ENCODE results near the gene NES. TPM values are rescaled to one million over a fixed set of nuclear protein-coding genes. Genes with fewer than 3 reads are reported as not detected.

NES gene
- total and polyA plus RNA-seq, 2 donors: 3.3 to 3.7 TPM

- no peak overlapping the region for H3K27ac ChIP-seq (ENCODE audit: low read depth in 1 of 2, low read length in 1 of 2)
- peaks cover 59 to 99% of the 10 kb centered on the region in 2 donors for H3K27me3 ChIP-seq (ENCODE audit: control insufficient read depth in 2 of 2, insufficient read depth in 1 of 2, low read length in 1 of 2)
- H3K4me1 ChIP-seq (ENCODE audit: control insufficient read depth in 2 of 2, insufficient read depth in 2 of 2, low read length in 2 of 2): peaks cover 0 to 2% of the 10 kb centered on the region in 2 donors
- peaks cover 0 to under 1% of the 10 kb centered on the region in 2 donors for H3K9me3 ChIP-seq (ENCODE audit: control insufficient read depth in 2 of 2, insufficient read depth in 1 of 2, low read length in 1 of 2)
- no peaks in the 10 kb centered on the region for H3K36me3 ChIP-seq (ENCODE audit: control insufficient read depth in 2 of 2, insufficient read depth in 2 of 2, low read length in 1 of 2)
- H3K4me3 ChIP-seq (ENCODE audit: low read length in 2 of 2): no peak overlapping the region
- no peak for DNase-seq (ENCODE audit: low read depth in 6 of 9, low spot score in 9 of 9)
- WGBS: 82% methylated on average over 10 of the region's 10 CpGs
These were observed 29.9 kb downstream of the NES start for GRCh38 chr1:156647351-156647750.

- peaks cover 0 to 4% of the 10 kb centered on the region in 2 donors for H3K9me3 ChIP-seq (ENCODE audit: control insufficient read depth in 2 of 2, insufficient read depth in 1 of 2, low read length in 1 of 2)
- DNase-seq (ENCODE audit: low read depth in 6 of 9, low spot score in 9 of 9): no peak
- WGBS: 19% methylated on average over 51 of the region's 51 CpGs
- no peak overlapping the region for H3K27ac ChIP-seq (ENCODE audit: low read depth in 1 of 2, low read length in 1 of 2)
- H3K27me3 ChIP-seq (ENCODE audit: control insufficient read depth in 2 of 2, insufficient read depth in 1 of 2, low read length in 1 of 2): peaks cover 65 to 99% of the 10 kb centered on the region in 2 donors
- H3K36me3 ChIP-seq (ENCODE audit: control insufficient read depth in 2 of 2, insufficient read depth in 2 of 2, low read length in 1 of 2): no peaks in the 10 kb centered on the region
- H3K4me3 ChIP-seq (ENCODE audit: low read length in 2 of 2): no peak overlapping the region
- peaks cover 0 to 2% of the 10 kb centered on the region in 2 donors for H3K4me1 ChIP-seq (ENCODE audit: control insufficient read depth in 2 of 2, insufficient read depth in 2 of 2, low read length in 2 of 2)
These were observed 30.4 kb downstream of the NES start for GRCh38 chr1:156646738-156647211.

GRCh38 chr1:156645666-156646065, 31.5 kb downstream of the NES start:
- H3K4me3 ChIP-seq (ENCODE audit: low read length in 2 of 2): no peak overlapping the region
- H3K36me3 ChIP-seq (ENCODE audit: control insufficient read depth in 2 of 2, insufficient read depth in 2 of 2, low read length in 1 of 2): no peaks in the 10 kb centered on the region
- peaks cover 0 to 2% of the 10 kb centered on the region in 2 donors for H3K4me1 ChIP-seq (ENCODE audit: control insufficient read depth in 2 of 2, insufficient read depth in 2 of 2, low read length in 2 of 2)
- no peak overlapping the region for H3K27ac ChIP-seq (ENCODE audit: low read depth in 1 of 2, low read length in 1 of 2)
- WGBS: 98% methylated on average over 1 of the region's 1 CpG
- peaks cover 76 to 100% of the 10 kb centered on the region in 2 donors for H3K27me3 ChIP-seq (ENCODE audit: control insufficient read depth in 2 of 2, insufficient read depth in 1 of 2, low read length in 1 of 2)
- H3K9me3 ChIP-seq (ENCODE audit: control insufficient read depth in 2 of 2, insufficient read depth in 1 of 2, low read length in 1 of 2): peaks cover 0 to 4% of the 10 kb centered on the region in 2 donors
- no peak for DNase-seq (ENCODE audit: low read depth in 6 of 9, low spot score in 9 of 9)

GRCh38 chr1:156645056-156645455, 32.2 kb downstream of the NES start:
- Histone ChIP-seq H3K36me3 (ENCODE audit: control insufficient read depth in 2 of 2, insufficient read depth in 2 of 2, low read length in 1 of 2) (no peaks in the 10 kb centered on the region), H3K9me3 (ENCODE audit: control insufficient read depth in 2 of 2, insufficient read depth in 1 of 2, low read length in 1 of 2) (peaks cover 0 to 4% of the 10 kb centered on the region in 2 donors), H3K27me3 (ENCODE audit: control insufficient read depth in 2 of 2, insufficient read depth in 1 of 2, low read length in 1 of 2) (peaks cover 80 to 100% of the 10 kb centered on the region in 2 donors), H3K4me1 (ENCODE audit: control insufficient read depth in 2 of 2, insufficient read depth in 2 of 2, low read length in 2 of 2) (peaks cover 0 to 2% of the 10 kb centered on the region in 2 donors), H3K4me3 (ENCODE audit: low read length in 2 of 2) (no peak overlapping the region), H3K27ac (ENCODE audit: low read depth in 1 of 2, low read length in 1 of 2) (no peak overlapping the region)
- DNase-seq (ENCODE audit: low read depth in 6 of 9, low spot score in 9 of 9): no peak
- 82% methylated on average over 3 of the region's 3 CpGs for WGBS

- Histone ChIP-seq H3K4me1 (ENCODE audit: control insufficient read depth in 2 of 2, insufficient read depth in 2 of 2, low read length in 2 of 2) (peaks cover 0 to 2% of the 10 kb centered on the region in 2 donors), H3K27ac (ENCODE audit: low read depth in 1 of 2, low read length in 1 of 2) (no peak overlapping the region), H3K4me3 (ENCODE audit: low read length in 2 of 2) (no peak overlapping the region), H3K9me3 (ENCODE audit: control insufficient read depth in 2 of 2, insufficient read depth in 1 of 2, low read length in 1 of 2) (peaks cover 0 to 4% of the 10 kb centered on the region in 2 donors), H3K27me3 (ENCODE audit: control insufficient read depth in 2 of 2, insufficient read depth in 1 of 2, low read length in 1 of 2) (peaks cover 79 to 100% of the 10 kb centered on the region in 2 donors), H3K36me3 (ENCODE audit: control insufficient read depth in 2 of 2, insufficient read depth in 2 of 2, low read length in 1 of 2) (no peaks in the 10 kb centered on the region)
- 60% methylated on average over 1 of the region's 1 CpG for WGBS
- no peak for DNase-seq (ENCODE audit: low read depth in 6 of 9, low spot score in 9 of 9)
These were observed 32.6 kb downstream of the NES start for GRCh38 chr1:156644640-156645039.

GRCh38 chr1:156644146-156644545, 33.1 kb downstream of the NES start:
- WGBS: 84% methylated on average over 3 of the region's 3 CpGs
- no peak for DNase-seq (ENCODE audit: low read depth in 6 of 9, low spot score in 9 of 9)
- Histone ChIP-seq H3K27ac (ENCODE audit: low read depth in 1 of 2, low read length in 1 of 2) (no peak overlapping the region), H3K4me3 (ENCODE audit: low read length in 2 of 2) (no peak overlapping the region), H3K36me3 (ENCODE audit: control insufficient read depth in 2 of 2, insufficient read depth in 2 of 2, low read length in 1 of 2) (no peaks in the 10 kb centered on the region), H3K9me3 (ENCODE audit: control insufficient read depth in 2 of 2, insufficient read depth in 1 of 2, low read length in 1 of 2) (peaks cover 0 to 4% of the 10 kb centered on the region in 2 donors), H3K27me3 (ENCODE audit: control insufficient read depth in 2 of 2, insufficient read depth in 1 of 2, low read length in 1 of 2) (peaks cover 82 to 100% of the 10 kb centered on the region in 2 donors), H3K4me1 (ENCODE audit: control insufficient read depth in 2 of 2, insufficient read depth in 2 of 2, low read length in 2 of 2) (peaks cover 0 to 2% of the 10 kb centered on the region in 2 donors)

GRCh38 chr1:156643778-156644092, 33.5 kb downstream of the NES start:
- Histone ChIP-seq H3K4me3 (ENCODE audit: low read length in 2 of 2) (no peak overlapping the region), H3K27ac (ENCODE audit: low read depth in 1 of 2, low read length in 1 of 2) (no peak overlapping the region), H3K27me3 (ENCODE audit: control insufficient read depth in 2 of 2, insufficient read depth in 1 of 2, low read length in 1 of 2) (peaks cover 85 to 100% of the 10 kb centered on the region in 2 donors), H3K4me1 (ENCODE audit: control insufficient read depth in 2 of 2, insufficient read depth in 2 of 2, low read length in 2 of 2) (peaks cover 0 to 2% of the 10 kb centered on the region in 2 donors), H3K36me3 (ENCODE audit: control insufficient read depth in 2 of 2, insufficient read depth in 2 of 2, low read length in 1 of 2) (no peaks in the 10 kb centered on the region), H3K9me3 (ENCODE audit: control insufficient read depth in 2 of 2, insufficient read depth in 1 of 2, low read length in 1 of 2) (peaks cover 0 to 4% of the 10 kb centered on the region in 2 donors)
- peak in 1 of 9 donors; percentile 32 for DNase-seq (ENCODE audit: low read depth in 6 of 9, low spot score in 9 of 9)
- WGBS: 5% methylated on average over 7 of the region's 7 CpGs

- DNase-seq (ENCODE audit: low read depth in 6 of 9, low spot score in 9 of 9): no peak
- Histone ChIP-seq H3K36me3 (ENCODE audit: control insufficient read depth in 2 of 2, insufficient read depth in 2 of 2, low read length in 1 of 2) (no peaks in the 10 kb centered on the region), H3K27me3 (ENCODE audit: control insufficient read depth in 2 of 2, insufficient read depth in 1 of 2, low read length in 1 of 2) (peaks cover 85 to 100% of the 10 kb centered on the region in 2 donors), H3K4me1 (ENCODE audit: control insufficient read depth in 2 of 2, insufficient read depth in 2 of 2, low read length in 2 of 2) (peaks cover 0 to 2% of the 10 kb centered on the region in 2 donors), H3K9me3 (ENCODE audit: control insufficient read depth in 2 of 2, insufficient read depth in 1 of 2, low read length in 1 of 2) (peaks cover 0 to 4% of the 10 kb centered on the region in 2 donors), H3K27ac (ENCODE audit: low read depth in 1 of 2, low read length in 1 of 2) (no peak overlapping the region), H3K4me3 (ENCODE audit: low read length in 2 of 2) (no peak overlapping the region)
- 48% methylated on average over 7 of the region's 7 CpGs for WGBS
These were observed 34.0 kb downstream of the NES start for GRCh38 chr1:156643049-156643777.

- DNase-seq (ENCODE audit: low read depth in 6 of 9, low spot score in 9 of 9): no peak
- 20% methylated on average over 40 of the region's 40 CpGs for WGBS
- no peaks in the 10 kb centered on the region for H3K36me3 ChIP-seq (ENCODE audit: control insufficient read depth in 2 of 2, insufficient read depth in 2 of 2, low read length in 1 of 2)
- peaks cover 0 to 4% of the 10 kb centered on the region in 2 donors for H3K9me3 ChIP-seq (ENCODE audit: control insufficient read depth in 2 of 2, insufficient read depth in 1 of 2, low read length in 1 of 2)
- peak overlapping the region in 1 of 2 donors; percentile 34 for H3K4me3 ChIP-seq (ENCODE audit: low read length in 2 of 2)
- H3K4me1 ChIP-seq (ENCODE audit: control insufficient read depth in 2 of 2, insufficient read depth in 2 of 2, low read length in 2 of 2): peaks cover 0 to 2% of the 10 kb centered on the region in 2 donors
- H3K27me3 ChIP-seq (ENCODE audit: control insufficient read depth in 2 of 2, insufficient read depth in 1 of 2, low read length in 1 of 2): peaks cover 80 to 99% of the 10 kb centered on the region in 2 donors
- no peak overlapping the region for H3K27ac ChIP-seq (ENCODE audit: low read depth in 1 of 2, low read length in 1 of 2)
These were observed 34.8 kb downstream of the NES start for GRCh38 chr1:156642265-156643048.
